GM18526 (cell line): ENCODE results near the gene TGFBR3.

Experiments used
- POLR2A ChIP-seq: IDR thresholded peaks from 3 replicates; pipeline ENCODE4 v1.6.1; 2011; ENCODE audit not compliant: insufficient read length; ENCODE audit errors: extremely low read depth

The TGFBR3 gene

DNA sequence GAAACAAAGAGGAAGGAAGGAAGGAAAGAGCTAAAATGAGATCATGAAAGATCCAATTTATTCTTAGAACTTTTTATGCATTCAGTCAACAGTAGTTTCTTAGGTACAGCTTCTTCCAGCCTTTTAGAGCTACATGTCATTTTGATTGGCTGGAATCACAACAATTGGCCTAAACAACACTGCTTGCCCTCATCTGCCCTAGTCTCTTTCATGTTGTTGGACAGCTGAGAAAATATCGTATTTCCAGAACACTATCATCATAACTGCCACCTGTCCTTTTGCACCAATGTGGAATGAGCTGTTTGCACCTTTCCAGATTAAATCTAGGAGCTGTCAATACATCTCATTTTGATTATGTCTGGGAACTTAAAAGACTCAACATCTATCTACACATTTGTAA lies 161.7 kb downstream of the TGFBR3 start:
- no peak for TF ChIP-seq POLR2A

GRCh38 chr1:91720044-91720443 lies 165.9 kb downstream of the TGFBR3 start:
- TF ChIP-seq POLR2A: no peak

DNA sequence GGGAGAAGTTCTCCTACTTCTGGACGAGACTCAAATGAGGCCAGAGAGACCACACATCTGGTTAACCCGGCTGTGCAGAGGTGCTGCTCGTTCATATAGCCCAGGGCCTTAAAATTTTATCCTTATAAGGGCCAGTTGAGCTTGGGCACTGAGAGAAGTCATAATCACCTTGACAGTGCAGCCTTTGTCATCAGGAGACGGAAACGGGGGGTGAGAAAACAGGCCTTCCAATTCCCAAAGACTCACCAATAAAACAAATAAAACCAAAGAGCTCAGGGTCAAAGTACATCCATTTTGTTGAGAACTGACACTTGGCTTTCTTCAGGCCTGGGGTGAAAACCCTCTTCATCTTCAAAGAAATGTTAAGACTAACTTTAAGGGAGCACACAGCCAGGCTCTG lies 167.1 kb downstream of the TGFBR3 start:
- TF ChIP-seq POLR2A: no peak

- TF ChIP-seq POLR2A: no peak
Observed at GRCh38 chr1:91718368-91718767, 167.6 kb downstream of the TGFBR3 start.

DNA sequence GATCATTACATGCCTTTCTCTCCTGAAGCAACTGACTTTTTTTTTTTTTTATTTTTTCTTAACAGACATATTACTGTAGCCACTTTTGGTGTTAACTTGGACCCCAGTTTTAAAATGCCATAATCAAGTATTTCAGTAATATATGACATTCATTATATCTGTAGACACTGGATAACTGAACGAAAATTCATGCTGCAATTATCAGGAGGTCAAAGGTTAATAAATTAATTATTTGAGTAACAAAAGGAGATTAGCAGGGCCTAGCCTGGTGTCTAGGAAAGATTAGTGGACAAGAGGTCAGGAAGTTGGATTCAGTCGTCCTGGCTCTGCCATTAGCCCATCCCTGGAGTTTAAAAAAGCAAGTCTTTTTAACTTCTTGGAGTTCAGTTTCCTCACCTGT lies 168.1 kb downstream of the TGFBR3 start:
- no peak for TF ChIP-seq POLR2A

GRCh38 chr1:91716339-91716738 lies 169.6 kb downstream of the TGFBR3 start:
- TF ChIP-seq POLR2A: no peak

DNA sequence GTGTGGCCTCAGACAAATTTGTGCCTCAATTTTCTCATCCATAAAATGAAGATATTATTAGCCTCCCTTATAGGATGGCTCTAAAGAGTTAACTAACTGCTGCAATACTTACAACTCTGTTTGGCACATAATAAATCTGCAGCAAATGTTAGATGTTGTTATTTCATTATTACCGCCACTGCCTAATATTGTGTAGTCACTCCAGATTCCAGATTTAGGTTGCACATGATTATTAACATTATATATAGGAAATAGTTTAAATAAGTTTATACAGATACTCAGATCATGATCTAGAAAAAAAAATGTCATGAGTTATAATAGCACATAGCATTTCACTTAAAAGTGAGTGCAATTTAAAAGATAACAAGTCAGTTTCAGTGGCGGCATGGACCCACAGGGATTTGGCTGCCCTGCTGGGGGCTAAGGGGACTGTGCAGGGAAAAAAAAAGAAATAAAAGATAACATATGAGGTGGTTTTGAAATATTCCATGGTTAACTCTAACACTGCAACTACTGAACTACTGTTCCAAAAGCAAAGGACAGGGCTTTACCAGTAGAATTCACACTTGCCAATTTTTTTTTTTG lies 170.4 kb downstream of the TGFBR3 start:
- no peak for TF ChIP-seq POLR2A

GRCh38 chr1:91714867-91715381 lies 171.0 kb downstream of the TGFBR3 start:
- TF ChIP-seq POLR2A: no peak

- no peak for TF ChIP-seq POLR2A
Observed at GRCh38 chr1:91712981-91713841, 172.7 kb downstream of the TGFBR3 start.

GRCh38 chr1:91712393-91712792 lies 173.6 kb downstream of the TGFBR3 start:
- TF ChIP-seq POLR2A: no peak

GRCh38 chr1:91711504-91712247 lies 174.3 kb downstream of the TGFBR3 start:
- TF ChIP-seq POLR2A: no peak

DNA sequence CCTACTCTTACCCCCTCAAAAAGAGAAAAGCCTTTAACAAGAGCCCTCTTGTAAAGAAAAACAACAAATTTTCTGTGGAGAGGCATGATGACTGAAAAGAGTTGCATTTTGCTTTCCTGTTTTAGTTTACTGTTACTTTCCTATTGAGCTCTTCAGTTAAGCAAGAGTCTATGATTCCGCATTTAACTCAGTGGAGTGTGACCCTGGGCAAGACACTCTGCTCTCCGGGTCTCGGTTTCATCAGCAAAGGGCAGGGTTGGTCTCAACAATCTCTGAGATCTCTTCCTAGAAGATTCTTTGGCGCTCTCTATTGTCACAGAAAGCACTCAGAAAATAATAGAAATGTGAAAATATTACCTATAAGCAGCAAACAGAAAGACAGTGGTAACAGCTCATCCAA lies 175.7 kb downstream of the TGFBR3 start:
- no peak for TF ChIP-seq POLR2A

DNA sequence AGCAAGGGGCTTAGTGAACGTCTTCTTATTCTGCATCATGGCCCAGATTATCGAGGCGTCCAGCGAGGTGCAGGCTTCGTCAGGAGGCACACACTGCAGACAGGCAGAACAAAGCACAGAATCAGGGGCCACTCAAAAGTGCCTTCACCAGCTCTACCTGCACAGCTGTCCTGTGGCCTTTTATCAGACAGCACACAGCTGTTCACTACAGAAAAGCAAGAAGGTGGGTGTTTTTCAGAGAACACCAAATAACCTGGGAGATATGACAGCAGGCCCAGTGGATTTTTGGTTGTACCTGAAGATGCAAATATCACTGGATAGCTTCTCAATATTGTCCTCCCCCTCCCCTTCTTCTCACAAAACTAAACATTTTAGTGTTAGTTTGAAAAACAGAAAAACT lies 177.3 kb downstream of the TGFBR3 start:
- no peak for TF ChIP-seq POLR2A

- TF ChIP-seq POLR2A: no peak
Observed at GRCh38 chr1:91707890-91708218, 178.1 kb downstream of the TGFBR3 start.

GRCh38 chr1:91707114-91707889 lies 178.6 kb downstream of the TGFBR3 start:
- TF ChIP-seq POLR2A: no peak
